GM23338 (cell line): ENCODE measurements around the gene SFSWAP. TPM values are rescaled to one million over a fixed set of nuclear protein-coding genes. Genes with fewer than 3 reads are reported as not detected.

ENCODE experiments used
- ATAC-seq: fragments of 200-7000 bp; cut with Tn5 transposase; 3 replicates; pipeline ENCODE4 v1.9.1; 2020
- DNase-seq: peaks from one replicate; pipeline ENCODE4 v3.0.0-alpha.2; 2015; ENCODE audit warnings: low spot score
- H2AFZ ChIP-seq: fragments of 200-600 bp; sonication (generic); 2 replicates; pipeline ENCODE4 v1.8.0; 2016; ENCODE audit warnings: antibody characterized with exemption, mild to moderate bottlenecking, moderate library complexity
- H3F3A ChIP-seq: fragments of 200-600 bp; sonication (generic); replicated peaks from 2 replicates; pipeline ENCODE4 v1.8.0; 2017; ENCODE audit warnings: antibody characterized with exemption, mixed run types, low read depth
- H3K27ac ChIP-seq: fragments of 200-600 bp; sonication (generic); 2 replicates; pipeline ENCODE4 v1.6.1; 2016; ENCODE audit warnings: low read depth
- H3K27me3 ChIP-seq: fragments of 200-600 bp; sonication (generic); 2 replicates; pipeline ENCODE4 v1.8.0; 2016; ENCODE audit warnings: mild to moderate bottlenecking, mixed run types, moderate library complexity; ENCODE audit not compliant: insufficient read depth
- H3K36me3 ChIP-seq: fragments of 200-600 bp; sonication (generic); 2 replicates; pipeline ENCODE4 v1.8.0; 2016; ENCODE audit warnings: mild to moderate bottlenecking; ENCODE audit not compliant: insufficient read depth
- H3K4me1 ChIP-seq: fragments of 200-600 bp; sonication (generic); 2 replicates; pipeline ENCODE4 v1.8.0; 2016; ENCODE audit warnings: mild to moderate bottlenecking, moderate library complexity; ENCODE audit not compliant: insufficient read depth
- H3K4me2 ChIP-seq: fragments of 200-600 bp; sonication (generic); 2 replicates; pipeline ENCODE4 v1.7.1; 2017; ENCODE audit warnings: mixed run types
- H3K4me3 ChIP-seq: fragments of 200-600 bp; sonication (generic); 2 replicates; pipeline ENCODE4 v1.6.1; 2016; ENCODE audit warnings: mixed run types
- H3K79me2 ChIP-seq: fragments of 200-600 bp; sonication (generic); replicated peaks from 2 replicates; pipeline ENCODE4 v1.8.0; 2017; ENCODE audit warnings: mild to moderate bottlenecking; ENCODE audit not compliant: insufficient read depth
- H3K9me2 ChIP-seq: fragments of 200-600 bp; sonication (generic); 2 replicates; pipeline ENCODE4 v1.8.0; 2017; ENCODE audit not compliant: insufficient read depth
- H4K20me1 ChIP-seq: fragments of 200-600 bp; sonication (generic); replicated peaks from 2 replicates; pipeline ENCODE4 v1.8.0; 2017; ENCODE audit warnings: mild to moderate bottlenecking; ENCODE audit not compliant: insufficient read depth
- H3K27ac Mint-ChIP-seq: 2 replicates; pipeline ENCODE4 v1.8.0; 2020; ENCODE audit warnings: inconsistent platforms, mild to moderate bottlenecking, moderate library complexity, mixed read lengths
- H3K27me3 Mint-ChIP-seq: 3 replicates; pipeline ENCODE4 v1.8.0; 2022; ENCODE audit warnings: low read depth, mild to moderate bottlenecking, moderate library complexity, mixed read lengths, inconsistent platforms; ENCODE audit not compliant: insufficient read depth, poor library complexity
- H3K36me3 Mint-ChIP-seq: 3 replicates; pipeline ENCODE4 v1.8.0; 2021; ENCODE audit warnings: low read depth, mild to moderate bottlenecking, inconsistent platforms, moderate library complexity, mixed read lengths
- H3K4me1 Mint-ChIP-seq: 3 replicates; pipeline ENCODE4 v1.8.0; 2020; ENCODE audit warnings: mild to moderate bottlenecking, inconsistent platforms, mixed read lengths
- H3K4me3 Mint-ChIP-seq: 3 replicates; pipeline ENCODE4 v1.8.0; 2021; ENCODE audit warnings: moderate library complexity, mild to moderate bottlenecking, inconsistent platforms, mixed read lengths
- H3K9me3 Mint-ChIP-seq: 3 replicates; pipeline ENCODE4 v1.8.0; 2020; ENCODE audit warnings: moderate library complexity, mild to moderate bottlenecking, inconsistent platforms, mixed read lengths
- CREB1 ChIP-seq: fragments of 250-450 bp; sonication (Bioruptor Pico); IDR thresholded peaks from 2 replicates; pipeline ENCODE4 v1.5.0; 2020; ENCODE audit warnings: low read depth, mild to moderate bottlenecking, moderate library complexity
- EZH2phosphoT487 ChIP-seq: fragments of 200-600 bp; sonication (generic); IDR thresholded peaks from one replicate; pipeline ENCODE4 v1.8.1; 2018; ENCODE audit warnings: antibody characterized with exemption; ENCODE audit not compliant: unreplicated experiment
- JUNB ChIP-seq: IDR thresholded peaks from one replicate; pipeline ENCODE4 v1.6.1; 2016; ENCODE audit warnings: antibody characterized with exemption; ENCODE audit not compliant: unreplicated experiment
- NANOG ChIP-seq: IDR thresholded peaks from 2 replicates; pipeline ENCODE4 v1.6.1; 2016; ENCODE audit warnings: antibody characterized with exemption, borderline replicate concordance
- POLR2AphosphoS5 ChIP-seq: IDR thresholded peaks from 2 replicates; pipeline ENCODE4 v1.6.1; 2016; ENCODE audit warnings: antibody characterized with exemption, low read depth
- STAT1 ChIP-seq: IDR thresholded peaks from one replicate; pipeline ENCODE4 v1.6.1; 2016; ENCODE audit warnings: antibody characterized with exemption; ENCODE audit not compliant: unreplicated experiment
- polyA plus RNA-seq: library from polyadenylated mRNA; unstranded; fragments of >200 nt; fragmentation: Nextera tagmentation; extraction: Ambion mirVana; gene quantifications from 2 replicates; pipeline ENCODE4 v1.2.1, GENCODE V29; 2016
- total RNA-seq: library from RNA; depleted of rRNA; stranded (reverse); fragments of >200 nt; shearing (Covaris generic); gene quantifications from 2 replicates; pipeline ENCODE4 v1.2.3, GENCODE V29; 2014
- TF ChIP-seq, protein P1 (sequence below): IDR thresholded peaks from one replicate; pipeline ENCODE4 v1.6.1; 2018; ENCODE audit warnings: antibody characterized with exemption; ENCODE audit not compliant: unreplicated experiment
- TF ChIP-seq, protein P2 (sequence below): IDR thresholded peaks from 2 replicates; pipeline ENCODE4 v1.6.1; 2016; ENCODE audit warnings: antibody characterized with exemption
- TF ChIP-seq, protein P3 (sequence below): fragments of 250-450 bp; sonication (Bioruptor Pico); IDR thresholded peaks from 2 replicates; pipeline ENCODE4 v1.5.0; 2020; ENCODE audit warnings: mild to moderate bottlenecking, moderate library complexity

SFSWAP gene
- total and polyA plus RNA-seq, 2 experiments from 2014 or later: 41.0 to 49.8 TPM

DNA sequence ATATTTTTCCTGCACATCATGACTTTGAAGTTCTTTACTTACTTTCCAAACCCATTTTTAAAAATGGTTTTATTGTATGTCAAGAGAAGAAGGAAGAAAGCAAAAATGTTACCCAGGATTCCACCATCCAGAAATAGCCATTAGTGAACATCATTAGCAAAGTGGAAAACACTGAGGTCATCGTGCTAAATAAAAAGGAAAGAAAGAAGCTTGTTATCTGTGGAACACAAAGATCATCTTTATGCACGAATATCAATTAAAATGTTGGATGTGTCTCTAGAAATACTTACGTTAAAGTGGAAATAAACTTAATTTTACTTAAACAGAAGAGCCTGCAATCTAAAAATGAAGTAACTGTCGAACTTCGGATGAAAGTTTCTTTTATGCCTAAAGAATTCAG lies 27.3 kb downstream of the SFSWAP start:
- Histone ChIP-seq H3K4me3 (no peak overlapping the region), H3K27me3 (no peaks in the 10 kb centered on the region), H3K9me2 (no peaks in the 10 kb centered on the region), H2AFZ (no peak overlapping the region), H3K36me3 (peaks cover 40% of the 10 kb centered on the region), H4K20me1 (no peaks in the 10 kb centered on the region; the same call in 1 of the 2 replicates), H3K4me2 (no peak overlapping the region), H3F3A (no peaks in the 10 kb centered on the region), H3K4me1 (peaks cover 10% of the 10 kb centered on the region), H3K27ac (no peak overlapping the region), H3K79me2 (0 out of 2 replicates have a peak, but pooled peaks cover 2% of the 10 kb centered on the region)
- Mint-ChIP-seq H3K27me3 (peaks cover 8% of the 10 kb centered on the region), H3K27ac (no peak overlapping the region), H3K4me1 (peaks cover 29% of the 10 kb centered on the region), H3K9me3 (peaks cover 16% of the 10 kb centered on the region), H3K4me3 (no peak overlapping the region), H3K36me3 (peaks cover 72% of the 10 kb centered on the region)
- ATAC-seq: no peak
- TF ChIP-seq, protein P1, sequence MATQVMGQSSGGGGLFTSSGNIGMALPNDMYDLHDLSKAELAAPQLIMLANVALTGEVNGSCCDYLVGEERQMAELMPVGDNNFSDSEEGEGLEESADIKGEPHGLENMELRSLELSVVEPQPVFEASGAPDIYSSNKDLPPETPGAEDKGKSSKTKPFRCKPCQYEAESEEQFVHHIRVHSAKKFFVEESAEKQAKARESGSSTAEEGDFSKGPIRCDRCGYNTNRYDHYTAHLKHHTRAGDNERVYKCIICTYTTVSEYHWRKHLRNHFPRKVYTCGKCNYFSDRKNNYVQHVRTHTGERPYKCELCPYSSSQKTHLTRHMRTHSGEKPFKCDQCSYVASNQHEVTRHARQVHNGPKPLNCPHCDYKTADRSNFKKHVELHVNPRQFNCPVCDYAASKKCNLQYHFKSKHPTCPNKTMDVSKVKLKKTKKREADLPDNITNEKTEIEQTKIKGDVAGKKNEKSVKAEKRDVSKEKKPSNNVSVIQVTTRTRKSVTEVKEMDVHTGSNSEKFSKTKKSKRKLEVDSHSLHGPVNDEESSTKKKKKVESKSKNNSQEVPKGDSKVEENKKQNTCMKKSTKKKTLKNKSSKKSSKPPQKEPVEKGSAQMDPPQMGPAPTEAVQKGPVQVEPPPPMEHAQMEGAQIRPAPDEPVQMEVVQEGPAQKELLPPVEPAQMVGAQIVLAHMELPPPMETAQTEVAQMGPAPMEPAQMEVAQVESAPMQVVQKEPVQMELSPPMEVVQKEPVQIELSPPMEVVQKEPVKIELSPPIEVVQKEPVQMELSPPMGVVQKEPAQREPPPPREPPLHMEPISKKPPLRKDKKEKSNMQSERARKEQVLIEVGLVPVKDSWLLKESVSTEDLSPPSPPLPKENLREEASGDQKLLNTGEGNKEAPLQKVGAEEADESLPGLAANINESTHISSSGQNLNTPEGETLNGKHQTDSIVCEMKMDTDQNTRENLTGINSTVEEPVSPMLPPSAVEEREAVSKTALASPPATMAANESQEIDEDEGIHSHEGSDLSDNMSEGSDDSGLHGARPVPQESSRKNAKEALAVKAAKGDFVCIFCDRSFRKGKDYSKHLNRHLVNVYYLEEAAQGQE: no peak
- TF ChIP-seq STAT1: no peak
- TF ChIP-seq NANOG: no peak
- TF ChIP-seq EZH2phosphoT487: no peak
- TF ChIP-seq POLR2AphosphoS5: no peak
- no peak for TF ChIP-seq CREB1
- TF ChIP-seq, protein P2, sequence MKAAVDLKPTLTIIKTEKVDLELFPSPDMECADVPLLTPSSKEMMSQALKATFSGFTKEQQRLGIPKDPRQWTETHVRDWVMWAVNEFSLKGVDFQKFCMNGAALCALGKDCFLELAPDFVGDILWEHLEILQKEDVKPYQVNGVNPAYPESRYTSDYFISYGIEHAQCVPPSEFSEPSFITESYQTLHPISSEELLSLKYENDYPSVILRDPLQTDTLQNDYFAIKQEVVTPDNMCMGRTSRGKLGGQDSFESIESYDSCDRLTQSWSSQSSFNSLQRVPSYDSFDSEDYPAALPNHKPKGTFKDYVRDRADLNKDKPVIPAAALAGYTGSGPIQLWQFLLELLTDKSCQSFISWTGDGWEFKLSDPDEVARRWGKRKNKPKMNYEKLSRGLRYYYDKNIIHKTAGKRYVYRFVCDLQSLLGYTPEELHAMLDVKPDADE: no peak
- no peak for DNase-seq

DNA sequence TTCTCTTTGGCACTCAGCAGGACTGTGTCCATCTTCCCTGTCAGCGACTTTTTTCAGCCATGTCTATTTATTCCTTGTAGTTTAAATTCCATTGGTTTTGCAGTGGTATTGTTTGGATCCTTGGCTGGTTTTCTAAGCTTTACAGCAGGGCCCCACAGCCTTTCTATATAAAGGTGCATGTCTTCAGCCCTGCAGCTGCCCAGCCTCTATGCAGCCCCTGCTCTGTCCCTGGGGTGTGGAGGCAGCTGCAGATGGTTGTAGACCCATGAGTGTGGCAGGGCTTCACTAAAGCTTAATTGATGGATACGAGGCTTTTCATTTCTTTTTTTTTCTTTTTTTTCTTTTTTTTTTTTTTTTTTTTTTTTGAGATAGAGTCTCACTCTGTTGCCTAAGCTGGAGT lies 29.7 kb downstream of the SFSWAP start:
- peaks cover 37% of the 10 kb centered on the region for H3K9me3 Mint-ChIP-seq
- no peak overlapping the region for H3K27ac ChIP-seq
- H3K79me2 ChIP-seq: 0 out of 2 replicates have a peak, but pooled peaks cover 2% of the 10 kb centered on the region
- H3K36me3 ChIP-seq: peaks cover 51% of the 10 kb centered on the region
- no peak for DNase-seq
- no peaks in the 10 kb centered on the region for H3F3A ChIP-seq
- no peak overlapping the region for H3K4me3 Mint-ChIP-seq
- H3K4me3 ChIP-seq: no peak overlapping the region
- no peak overlapping the region for H2AFZ ChIP-seq
- no peak overlapping the region for H3K4me2 ChIP-seq
- no peak for ATAC-seq
- peaks cover 10% of the 10 kb centered on the region for H3K4me1 ChIP-seq
- H3K4me1 Mint-ChIP-seq: peaks cover 19% of the 10 kb centered on the region
- H3K36me3 Mint-ChIP-seq: peaks cover 73% of the 10 kb centered on the region
- no peak overlapping the region for H3K27ac Mint-ChIP-seq
- no peaks in the 10 kb centered on the region for H3K27me3 ChIP-seq
- peaks cover 6% of the 10 kb centered on the region for H3K27me3 Mint-ChIP-seq
- no peaks in the 10 kb centered on the region for H3K9me2 ChIP-seq
- H4K20me1 ChIP-seq: no peaks in the 10 kb centered on the region
- TF ChIP-seq POLR2AphosphoS5 (no peak), STAT1 (no peak), CREB1 (no peak), EZH2phosphoT487 (no peak), JUNB (no peak), NANOG (no peak)
- TF ChIP-seq, protein P2: no peak
- TF ChIP-seq, protein P3, sequence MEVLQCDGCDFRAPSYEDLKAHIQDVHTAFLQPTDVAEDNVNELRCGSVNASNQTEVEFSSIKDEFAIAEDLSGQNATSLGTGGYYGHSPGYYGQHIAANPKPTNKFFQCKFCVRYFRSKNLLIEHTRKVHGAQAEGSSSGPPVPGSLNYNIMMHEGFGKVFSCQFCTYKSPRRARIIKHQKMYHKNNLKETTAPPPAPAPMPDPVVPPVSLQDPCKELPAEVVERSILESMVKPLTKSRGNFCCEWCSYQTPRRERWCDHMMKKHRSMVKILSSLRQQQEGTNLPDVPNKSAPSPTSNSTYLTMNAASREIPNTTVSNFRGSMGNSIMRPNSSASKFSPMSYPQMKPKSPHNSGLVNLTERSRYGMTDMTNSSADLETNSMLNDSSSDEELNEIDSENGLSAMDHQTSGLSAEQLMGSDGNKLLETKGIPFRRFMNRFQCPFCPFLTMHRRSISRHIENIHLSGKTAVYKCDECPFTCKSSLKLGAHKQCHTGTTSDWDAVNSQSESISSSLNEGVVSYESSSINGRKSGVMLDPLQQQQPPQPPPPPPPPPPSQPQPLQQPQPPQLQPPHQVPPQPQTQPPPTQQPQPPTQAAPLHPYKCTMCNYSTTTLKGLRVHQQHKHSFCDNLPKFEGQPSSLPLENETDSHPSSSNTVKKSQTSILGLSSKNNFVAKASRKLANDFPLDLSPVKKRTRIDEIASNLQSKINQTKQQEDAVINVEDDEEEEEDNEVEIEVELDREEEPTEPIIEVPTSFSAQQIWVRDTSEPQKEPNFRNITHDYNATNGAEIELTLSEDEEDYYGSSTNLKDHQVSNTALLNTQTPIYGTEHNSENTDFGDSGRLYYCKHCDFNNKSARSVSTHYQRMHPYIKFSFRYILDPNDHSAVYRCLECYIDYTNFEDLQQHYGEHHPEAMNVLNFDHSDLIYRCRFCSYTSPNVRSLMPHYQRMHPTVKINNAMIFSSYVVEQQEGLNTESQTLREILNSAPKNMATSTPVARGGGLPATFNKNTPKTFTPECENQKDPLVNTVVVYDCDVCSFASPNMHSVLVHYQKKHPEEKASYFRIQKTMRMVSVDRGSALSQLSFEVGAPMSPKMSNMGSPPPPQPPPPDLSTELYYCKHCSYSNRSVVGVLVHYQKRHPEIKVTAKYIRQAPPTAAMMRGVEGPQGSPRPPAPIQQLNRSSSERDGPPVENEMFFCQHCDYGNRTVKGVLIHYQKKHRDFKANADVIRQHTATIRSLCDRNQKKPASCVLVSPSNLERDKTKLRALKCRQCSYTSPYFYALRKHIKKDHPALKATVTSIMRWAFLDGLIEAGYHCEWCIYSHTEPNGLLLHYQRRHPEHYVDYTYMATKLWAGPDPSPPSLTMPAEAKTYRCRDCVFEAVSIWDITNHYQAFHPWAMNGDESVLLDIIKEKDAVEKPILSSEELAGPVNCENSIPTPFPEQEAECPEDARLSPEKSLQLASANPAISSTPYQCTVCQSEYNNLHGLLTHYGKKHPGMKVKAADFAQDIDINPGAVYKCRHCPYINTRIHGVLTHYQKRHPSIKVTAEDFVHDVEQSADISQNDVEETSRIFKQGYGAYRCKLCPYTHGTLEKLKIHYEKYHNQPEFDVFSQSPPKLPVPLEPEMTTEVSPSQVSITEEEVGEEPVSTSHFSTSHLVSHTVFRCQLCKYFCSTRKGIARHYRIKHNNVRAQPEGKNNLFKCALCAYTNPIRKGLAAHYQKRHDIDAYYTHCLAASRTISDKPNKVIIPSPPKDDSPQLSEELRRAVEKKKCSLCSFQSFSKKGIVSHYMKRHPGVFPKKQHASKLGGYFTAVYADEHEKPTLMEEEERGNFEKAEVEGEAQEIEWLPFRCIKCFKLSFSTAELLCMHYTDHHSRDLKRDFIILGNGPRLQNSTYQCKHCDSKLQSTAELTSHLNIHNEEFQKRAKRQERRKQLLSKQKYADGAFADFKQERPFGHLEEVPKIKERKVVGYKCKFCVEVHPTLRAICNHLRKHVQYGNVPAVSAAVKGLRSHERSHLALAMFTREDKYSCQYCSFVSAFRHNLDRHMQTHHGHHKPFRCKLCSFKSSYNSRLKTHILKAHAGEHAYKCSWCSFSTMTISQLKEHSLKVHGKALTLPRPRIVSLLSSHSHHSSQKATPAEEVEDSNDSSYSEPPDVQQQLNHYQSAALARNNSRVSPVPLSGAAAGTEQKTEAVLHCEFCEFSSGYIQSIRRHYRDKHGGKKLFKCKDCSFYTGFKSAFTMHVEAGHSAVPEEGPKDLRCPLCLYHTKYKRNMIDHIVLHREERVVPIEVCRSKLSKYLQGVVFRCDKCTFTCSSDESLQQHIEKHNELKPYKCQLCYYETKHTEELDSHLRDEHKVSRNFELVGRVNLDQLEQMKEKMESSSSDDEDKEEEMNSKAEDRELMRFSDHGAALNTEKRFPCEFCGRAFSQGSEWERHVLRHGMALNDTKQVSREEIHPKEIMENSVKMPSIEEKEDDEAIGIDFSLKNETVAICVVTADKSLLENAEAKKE: no peak
